SK-N-SH (cell line): ENCODE results near the gene DYNC1H1.

ENCODE experiments used
- CTCF ChIP-seq: fragments of 200-600 bp; sonication (generic); IDR thresholded peaks from 2 replicates; pipeline ENCODE4 v1.6.1; 2017; ENCODE audit warnings: antibody characterized with exemption, mild to moderate bottlenecking, moderate library complexity
- GABPA ChIP-seq: IDR thresholded peaks from 2 replicates; pipeline ENCODE4 v1.4.0; 2012; ENCODE audit warnings: low read depth, mild to moderate bottlenecking
- PBX3 ChIP-seq: IDR thresholded peaks from 2 replicates; pipeline ENCODE4; 2012
- REST ChIP-seq: IDR thresholded peaks from 2 replicates; pipeline ENCODE4 v1.6.1; 2012; ENCODE audit warnings: mild to moderate bottlenecking, low read depth, low read length, moderate library complexity
- SMC3 ChIP-seq: IDR thresholded peaks from 2 replicates; pipeline ENCODE4 v1.6.1; 2012; ENCODE audit warnings: low read depth, low read length, improper control_type of control experiment
- TEAD4 ChIP-seq: IDR thresholded peaks from 2 replicates; pipeline ENCODE4 v1.4.0; 2012; ENCODE audit warnings: mild to moderate bottlenecking, borderline replicate concordance; ENCODE audit not compliant: insufficient read depth

DNA sequence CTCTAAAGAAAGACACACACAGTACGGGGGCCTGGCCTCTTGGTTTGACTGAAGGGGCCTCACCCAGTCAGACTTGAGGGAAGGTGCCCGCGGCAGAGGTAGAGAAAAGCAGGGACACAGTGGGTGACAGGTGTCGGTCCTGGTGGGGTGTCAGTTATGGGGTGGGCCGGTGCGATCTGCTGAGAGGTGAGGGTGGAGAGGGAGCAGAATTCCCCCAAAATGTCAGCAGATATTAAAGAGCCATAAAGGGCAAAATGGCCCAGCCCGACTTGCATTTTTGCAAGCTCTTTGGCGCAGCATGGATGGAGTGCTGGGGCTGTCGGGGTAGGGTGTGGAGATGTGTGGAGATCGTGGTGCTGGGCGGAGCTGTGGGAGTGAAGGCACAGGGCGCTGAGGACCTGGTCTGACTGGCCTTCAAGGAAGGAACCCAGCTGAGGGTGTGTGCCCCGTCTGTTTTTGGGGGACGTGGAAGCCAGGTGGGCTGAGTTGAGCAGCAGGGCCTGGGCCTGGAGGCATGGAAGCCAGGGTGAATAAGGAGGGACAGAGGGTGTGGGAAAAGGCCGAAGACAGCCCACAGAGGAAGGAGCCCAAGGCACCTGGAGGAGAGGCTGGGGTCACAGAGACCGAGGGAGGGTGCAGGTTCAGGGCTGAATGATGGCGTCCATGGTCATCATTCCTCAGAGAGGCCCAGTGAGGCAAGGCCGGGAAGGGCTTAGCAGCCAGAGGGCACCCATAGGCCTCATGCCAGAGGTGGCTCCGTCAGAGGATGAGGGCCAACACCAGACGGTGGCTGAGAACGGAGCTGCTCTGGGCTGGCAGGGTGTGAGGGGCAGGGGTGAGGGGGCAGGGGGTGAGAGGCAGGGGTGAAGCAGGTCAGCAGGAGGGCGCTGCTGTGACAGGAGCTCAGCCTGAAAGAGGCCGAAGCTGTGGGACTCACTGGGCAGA is 48.2 kb upstream of the DYNC1H1 start:
- TF ChIP-seq REST (no peak), GABPA (no peak), CTCF (no peak), PBX3 (no peak), SMC3 (no peak), TEAD4 (no peak)
